A204.1 (cell line): ENCODE results near the gene CCK.

Experiments
- FAIRE-seq: peaks from 2 replicates; lab custom pipeline; 2012; peaks lifted over from hg19 to GRCh38; lab: Jason Lieb, UNC

Gene CCK

GRCh38 chr3:42225486-42226363 is 40.3 kb downstream of the CCK start:
- no peak for FAIRE-seq

- FAIRE-seq: no peak
Measured at GRCh38 chr3:42224658-42225421, 41.1 kb downstream of the CCK start.

- no peak for FAIRE-seq
Measured at GRCh38 chr3:42224178-42224577, 41.8 kb downstream of the CCK start.

- FAIRE-seq: no peak
Measured at GRCh38 chr3:42222942-42223693, 42.9 kb downstream of the CCK start.

- FAIRE-seq: no peak
Measured at GRCh38 chr3:42220436-42221121, 45.4 kb downstream of the CCK start.

GRCh38 chr3:42216931-42217333 is 49.1 kb downstream of the CCK start:
- FAIRE-seq: no peak

- no peak for FAIRE-seq
Measured at GRCh38 chr3:42216302-42216701, 49.7 kb downstream of the CCK start.

- no peak for FAIRE-seq
Measured at GRCh38 chr3:42214565-42215283, 51.3 kb downstream of the CCK start.

GRCh38 chr3:42214064-42214463 is 51.9 kb downstream of the CCK start:
- no peak for FAIRE-seq

- FAIRE-seq: no peak
Measured at GRCh38 chr3:42213417-42213816, 52.6 kb downstream of the CCK start.

GRCh38 chr3:42210726-42211125 is 55.3 kb downstream of the CCK start:
- FAIRE-seq: no peak

- FAIRE-seq: no peak
Measured at GRCh38 chr3:42209917-42210316, 56.1 kb downstream of the CCK start.
